Activated naive CD4-positive, alpha-beta T cell treated with anti-CD3 and anti-CD28 coated beads for 36 hours (primary cell): ENCODE measurements around the gene TXNDC8. TPM values are rescaled to one million over a fixed set of nuclear protein-coding genes. Genes with fewer than 3 reads are reported as not detected.
A peak's percentile ranks its signal among the peaks of the same experiment; 100 is the strongest.
"Not testable (repeated sequence)": the region's sequence is repeated elsewhere in the genome, so short reads cannot be mapped to it uniquely, and the experiment has no call there.

Experiments used
- CTCF ChIA-PET: fragments of 350-600 bp; sonication (Branson Sonifier 250); formaldehyde crosslinking; loops from one replicate; lab custom pipeline; 2021; ENCODE audit warnings: antibody characterized with exemption; lab: Charles Lee
- DNase-seq: peaks from one replicate; pipeline ENCODE4 v3.0.0-alpha.2; 2020
- H3K27ac Mint-ChIP-seq: one replicate; pipeline ENCODE4 v1.8.0; 2021; ENCODE audit warnings: mild to moderate bottlenecking, mixed read lengths
- H3K27me3 Mint-ChIP-seq: one replicate; pipeline ENCODE4 v1.8.0; 2021; ENCODE audit warnings: low read depth, mixed read lengths
- H3K36me3 Mint-ChIP-seq: one replicate; pipeline ENCODE4 v1.8.0; 2021; ENCODE audit warnings: low read depth, mixed read lengths
- H3K4me1 Mint-ChIP-seq: one replicate; pipeline ENCODE4 v1.8.0; 2021; ENCODE audit warnings: low read depth, mixed read lengths
- H3K4me3 Mint-ChIP-seq: one replicate; pipeline ENCODE4 v1.8.0; 2021; ENCODE audit warnings: mild to moderate bottlenecking, moderate library complexity, mixed read lengths
- H3K9me3 Mint-ChIP-seq: one replicate; pipeline ENCODE4 v1.8.0; 2021; ENCODE audit warnings: mixed read lengths
- intact Hi-C: fragments of 100-400 bp; cut with micrococcal nuclease; formaldehyde crosslinking; loops from one replicate; pipeline ENCODE4 v1.15.1; 2023
- total RNA-seq, 2 experiments: library from RNA; stranded (reverse); gene quantifications; one replicate each; pipeline ENCODE4 v1.2.3, GENCODE V29; 2021

TXNDC8 gene
- total RNA-seq, 2 experiments from 2014 or later, result not detected

- H3K9me3 Mint-ChIP-seq, result no peaks in the 10 kb centered on the region
- H3K36me3 Mint-ChIP-seq, result no peaks in the 10 kb centered on the region
- no peak overlapping the region for H3K4me3 Mint-ChIP-seq
- peaks cover 8% of the 10 kb centered on the region for H3K4me1 Mint-ChIP-seq
- peak; percentile 22 for DNase-seq
- no peak overlapping the region for H3K27ac Mint-ChIP-seq
- intact Hi-C loops, result loop anchor here (5.0 kb wide), 1 partner anchor 63 kb away; the partner anchor contains the start of gene TXN
- CTCF ChIA-PET, result no interaction called here
- H3K27me3 Mint-ChIP-seq, result peaks cover 3% of the 10 kb centered on the region
Observed at GRCh38 chr9:110319781-110320492, 17.7 kb downstream of the TXNDC8 start.

- CTCF ChIA-PET, result no interaction called here
- H3K27ac Mint-ChIP-seq, result no peak overlapping the region
Observed at GRCh38 chr9:110317911-110318310, 19.8 kb downstream of the TXNDC8 start.

GRCh38 chr9:110316261-110317075 lies 21.2 kb downstream of the TXNDC8 start:
- intact Hi-C loops, result no loop called here
- no peak overlapping the region for H3K27ac Mint-ChIP-seq
- no peak overlapping the region for H3K4me3 Mint-ChIP-seq

More at GRCh38 chr9:110317911-110318310, 19.8 kb downstream of the TXNDC8 start:
- Mint-ChIP-seq H3K9me3 (peaks cover 3% of the 10 kb centered on the region), H3K27me3 (peaks cover 3% of the 10 kb centered on the region), H3K36me3 (no peaks in the 10 kb centered on the region), H3K4me3 (no peak overlapping the region), H3K4me1 (peaks cover 8% of the 10 kb centered on the region)
- no peak for DNase-seq
- intact Hi-C loops, result no loop called here

GRCh38 chr9:110311978-110312377 lies 25.7 kb downstream of the TXNDC8 start:
- CTCF ChIA-PET, H3K27me3 Mint-ChIP-seq, H3K27ac Mint-ChIP-seq, DNase-seq, H3K36me3 Mint-ChIP-seq, H3K9me3 Mint-ChIP-seq, intact Hi-C loops, H3K4me3 Mint-ChIP-seq: not testable (repeated sequence)
- peaks cover 12% of the 10 kb centered on the region for H3K4me1 Mint-ChIP-seq

More at GRCh38 chr9:110316261-110317075, 21.2 kb downstream of the TXNDC8 start:
- peaks cover 7% of the 10 kb centered on the region for H3K9me3 Mint-ChIP-seq
- H3K36me3 Mint-ChIP-seq, result no peaks in the 10 kb centered on the region
- H3K27me3 Mint-ChIP-seq, result peaks cover 3% of the 10 kb centered on the region
- CTCF ChIA-PET, result no interaction called here
- peaks cover 8% of the 10 kb centered on the region for H3K4me1 Mint-ChIP-seq
- no peak for DNase-seq

GRCh38 chr9:110309681-110310080 lies 28.0 kb downstream of the TXNDC8 start:
- no peaks in the 10 kb centered on the region for H3K27me3 Mint-ChIP-seq
- H3K4me3 Mint-ChIP-seq, result no peak overlapping the region
- DNase-seq, result no peak
- peaks cover 3% of the 10 kb centered on the region for H3K4me1 Mint-ChIP-seq
- CTCF ChIA-PET, result no interaction called here
- no peak overlapping the region for H3K27ac Mint-ChIP-seq
- no peaks in the 10 kb centered on the region for H3K36me3 Mint-ChIP-seq
- peaks cover 10% of the 10 kb centered on the region for H3K9me3 Mint-ChIP-seq
- intact Hi-C loops, result no loop called here

- Mint-ChIP-seq H3K4me3 (no peak overlapping the region), H3K27me3 (no peaks in the 10 kb centered on the region), H3K36me3 (no peaks in the 10 kb centered on the region), H3K9me3 (peaks cover 10% of the 10 kb centered on the region), H3K27ac (no peak overlapping the region), H3K4me1 (peaks cover 3% of the 10 kb centered on the region)
- CTCF ChIA-PET, result interaction anchor here (0.9 kb wide), 1 partner anchor 88 kb away, joined by 3 read pairs; no protein-coding TSS in a partner anchor
- no peak for DNase-seq
- intact Hi-C loops, result no loop called here
Observed at GRCh38 chr9:110308633-110309038, 29.0 kb downstream of the TXNDC8 start.

GRCh38 chr9:110307191-110307590 lies 30.5 kb downstream of the TXNDC8 start:
- H3K27ac Mint-ChIP-seq, result no peak overlapping the region
- H3K4me3 Mint-ChIP-seq, result no peak overlapping the region

GRCh38 chr9:110303133-110303532 lies 34.5 kb downstream of the TXNDC8 start:
- H3K9me3 Mint-ChIP-seq, result no peaks in the 10 kb centered on the region
- CTCF ChIA-PET, result no interaction called here
- no peak overlapping the region for H3K4me3 Mint-ChIP-seq
- no peaks in the 10 kb centered on the region for H3K36me3 Mint-ChIP-seq
- no peak overlapping the region for H3K27ac Mint-ChIP-seq
- no peaks in the 10 kb centered on the region for H3K4me1 Mint-ChIP-seq
- H3K27me3 Mint-ChIP-seq, result peaks cover 6% of the 10 kb centered on the region
- DNase-seq, result no peak
- intact Hi-C loops, result no loop called here

More at GRCh38 chr9:110307191-110307590, 30.5 kb downstream of the TXNDC8 start:
- H3K36me3 Mint-ChIP-seq, result no peaks in the 10 kb centered on the region
- intact Hi-C loops, result no loop called here
- peaks cover 2% of the 10 kb centered on the region for H3K27me3 Mint-ChIP-seq
- peaks cover 3% of the 10 kb centered on the region for H3K4me1 Mint-ChIP-seq
- H3K9me3 Mint-ChIP-seq, result peaks cover 2% of the 10 kb centered on the region
- no peak for DNase-seq
- CTCF ChIA-PET, result no interaction called here

GRCh38 chr9:110298043-110298605 lies 39.5 kb downstream of the TXNDC8 start:
- peaks cover 6% of the 10 kb centered on the region for H3K27me3 Mint-ChIP-seq
- H3K36me3 Mint-ChIP-seq, result no peaks in the 10 kb centered on the region
- CTCF ChIA-PET, result no interaction called here
- H3K27ac Mint-ChIP-seq, result no peak overlapping the region
- intact Hi-C loops, result no loop called here
- H3K4me1 Mint-ChIP-seq, result no peaks in the 10 kb centered on the region
- H3K9me3 Mint-ChIP-seq, result no peaks in the 10 kb centered on the region
- DNase-seq, result no peak
- H3K4me3 Mint-ChIP-seq, result no peak overlapping the region

- no peaks in the 10 kb centered on the region for H3K27me3 Mint-ChIP-seq
- H3K36me3 Mint-ChIP-seq, result no peaks in the 10 kb centered on the region
- H3K9me3 Mint-ChIP-seq, result no peaks in the 10 kb centered on the region
- CTCF ChIA-PET, result no interaction called here
- no peak for DNase-seq
- no peak overlapping the region for H3K4me3 Mint-ChIP-seq
- intact Hi-C loops, result no loop called here
- no peak overlapping the region for H3K27ac Mint-ChIP-seq
- H3K4me1 Mint-ChIP-seq, result no peaks in the 10 kb centered on the region
Observed at GRCh38 chr9:110293248-110293647, 44.4 kb downstream of the TXNDC8 start.

GRCh38 chr9:110291921-110292557 lies 45.6 kb downstream of the TXNDC8 start:
- H3K36me3 Mint-ChIP-seq, result no peaks in the 10 kb centered on the region
- CTCF ChIA-PET, result no interaction called here
- intact Hi-C loops, result no loop called here

GRCh38 chr9:110290001-110290400 lies 47.7 kb downstream of the TXNDC8 start:
- intact Hi-C loops, result no loop called here
- no peak for DNase-seq
- Mint-ChIP-seq H3K27me3 (no peaks in the 10 kb centered on the region), H3K9me3 (no peaks in the 10 kb centered on the region), H3K4me3 (no peak overlapping the region), H3K27ac (no peak overlapping the region), H3K4me1 (no peaks in the 10 kb centered on the region), H3K36me3 (no peaks in the 10 kb centered on the region)
- CTCF ChIA-PET, result no interaction called here

More at GRCh38 chr9:110291921-110292557, 45.6 kb downstream of the TXNDC8 start:
- Mint-ChIP-seq H3K9me3 (no peaks in the 10 kb centered on the region), H3K27ac (no peak overlapping the region), H3K4me1 (no peaks in the 10 kb centered on the region), H3K4me3 (no peak overlapping the region), H3K27me3 (no peaks in the 10 kb centered on the region)
- no peak for DNase-seq
